ENCODE data around the gene IL12RB2.

IL12RB2 gene

GRCh38 chr1:67290236-67290635, 17.4 kb upstream of the IL12RB2 start:
- ChIA-PET CTCF (interaction anchor here (1.6 to 2.0 kb wide), 2 partner anchors 10 to 15 kb away, joined by 4 to 5 read pairs; no protein-coding TSS in a partner anchor), POLR2A (no interaction called here)
- no peak for TF ChIP-seq CTCF (IDR thresholded peaks at IDR 0.05; ENCODE audit: control extremely low read depth, extremely low read depth, low read depth, missing control alignments)
- no peak for DNase-seq (ENCODE audit: extremely low spot score)

GRCh38 chr1:67294836-67295617, 12.6 kb upstream of the IL12RB2 start:
- POLR2A ChIA-PET = no interaction called here
- CTCF ChIA-PET = interaction anchor here (1.0 to 1.5 kb wide), 3 partner anchors 9 to 80 kb away, joined by 3 to 4 read pairs (median 3); no protein-coding TSS in a partner anchor
- DNase-seq (ENCODE audit: extremely low spot score) = no peak

GRCh38 chr1:67298762-67299161, 8.9 kb upstream of the IL12RB2 start:
- no peak for DNase-seq (ENCODE audit: extremely low spot score)
- ChIA-PET POLR2A (interaction anchor here (0.6 kb wide), 1 partner anchor 40 kb away, joined by 11 read pairs; no protein-coding TSS in a partner anchor), CTCF (no interaction called here)
- TF ChIP-seq CTCF (IDR thresholded peaks at IDR 0.05; ENCODE audit: control extremely low read depth, extremely low read depth, low read depth, missing control alignments) = no peak

More at GRCh38 chr1:67294836-67295617, 12.6 kb upstream of the IL12RB2 start:
- no peak for TF ChIP-seq CTCF (IDR thresholded peaks at IDR 0.05; ENCODE audit: control extremely low read depth, extremely low read depth, low read depth, missing control alignments)

- POLR2A ChIA-PET = interaction anchor here (0.6 kb wide), 1 partner anchor 40 kb away, joined by 11 read pairs; no protein-coding TSS in a partner anchor
- DNase-seq (ENCODE audit: extremely low spot score) = no peak
- CTCF ChIA-PET = interaction anchor here (1.3 kb wide), 1 partner anchor 10 kb away, joined by 4 read pairs; no protein-coding TSS in a partner anchor
- no peak for TF ChIP-seq CTCF (IDR thresholded peaks at IDR 0.05; ENCODE audit: control extremely low read depth, extremely low read depth, low read depth, missing control alignments)
Measured at GRCh38 chr1:67299296-67299695, 8.4 kb upstream of the IL12RB2 start.

- POLR2A ChIA-PET = no interaction called here
- CTCF ChIA-PET = interaction anchor here (1.3 to 1.5 kb wide), 2 partner anchors 11 to 16 kb away, joined by 4 to 5 read pairs; no protein-coding TSS in a partner anchor
Measured at GRCh38 chr1:67300561-67300960, 7.1 kb upstream of the IL12RB2 start.

GRCh38 chr1:67304023-67304422, 3.6 kb upstream of the IL12RB2 start:
- DNase-seq (ENCODE audit: extremely low spot score) = no peak
- ChIA-PET CTCF (no interaction called here), POLR2A (no interaction called here)
- TF ChIP-seq CTCF (IDR thresholded peaks at IDR 0.05; ENCODE audit: control extremely low read depth, extremely low read depth, low read depth, missing control alignments) = no peak

More at GRCh38 chr1:67300561-67300960, 7.1 kb upstream of the IL12RB2 start:
- no peak for TF ChIP-seq CTCF (IDR thresholded peaks at IDR 0.05; ENCODE audit: control extremely low read depth, extremely low read depth, low read depth, missing control alignments)
- no peak for DNase-seq (ENCODE audit: extremely low spot score)
